VCaP (cell line): Measurements from ENCODE around the gene PARP3.

Source experiments
- H3K27ac ChIP-seq: fragments of 450-650 bp; 2 replicates; pipeline ENCODE4 v1.5.1; 2017
- CTCF ChIP-seq: fragments of 450-650 bp; conservative IDR thresholded peaks from 2 replicates; pipeline ENCODE4 v1.5.1; 2017; ENCODE audit warnings: mild to moderate bottlenecking, moderate library complexity

PARP3 gene

GRCh38 chr3:51974277-51974962 lies 32.3 kb downstream of the PARP3 start:
- H3K27ac ChIP-seq = peak overlapping the region; percentile 94
- peak; percentile 10; the same call in 1 of the 2 replicates for TF ChIP-seq CTCF

GRCh38 chr3:51974963-51975851 lies 33.0 kb downstream of the PARP3 start, which contains the start of gene ABHD14A:
Gene ABHD14A, plus strand, starts transcription at chr3:51975064. Its CDS starts 72 bp downstream, at chr3:51975136.
- no peak for TF ChIP-seq CTCF

GRCh38 chr3:51975852-51976549 lies 33.8 kb downstream of the PARP3 start:
- TF ChIP-seq CTCF = no peak; the same call in none of the 2 replicates
- H3K27ac ChIP-seq = peak overlapping the region; percentile 94

More at GRCh38 chr3:51974963-51975851, 33.0 kb downstream of the PARP3 start, which contains the start of gene ABHD14A:
- H3K27ac ChIP-seq = peak within 1 kb of the TSS; percentile 94

- peak overlapping the region; percentile 94 for H3K27ac ChIP-seq
- TF ChIP-seq CTCF = no peak
Observed at GRCh38 chr3:51977446-51978142, 35.4 kb downstream of the PARP3 start.

GRCh38 chr3:51978143-51978502 lies 36.0 kb downstream of the PARP3 start:
- no peak for TF ChIP-seq CTCF
- no peak overlapping the region for H3K27ac ChIP-seq

GRCh38 chr3:51980253-51980652 lies 38.1 kb downstream of the PARP3 start:
- TF ChIP-seq CTCF = no peak
- peak overlapping the region; percentile 97 for H3K27ac ChIP-seq
